ENCODE results near the gene TMEM204. TPM values are rescaled to one million over a fixed set of nuclear protein-coding genes. Genes with fewer than 3 reads are reported as not detected.

The TMEM204 gene
- polyA plus RNA-seq, 1 of the 3 experiments (the other 2 are of a cell fraction) = 2.3 TPM

DNA sequence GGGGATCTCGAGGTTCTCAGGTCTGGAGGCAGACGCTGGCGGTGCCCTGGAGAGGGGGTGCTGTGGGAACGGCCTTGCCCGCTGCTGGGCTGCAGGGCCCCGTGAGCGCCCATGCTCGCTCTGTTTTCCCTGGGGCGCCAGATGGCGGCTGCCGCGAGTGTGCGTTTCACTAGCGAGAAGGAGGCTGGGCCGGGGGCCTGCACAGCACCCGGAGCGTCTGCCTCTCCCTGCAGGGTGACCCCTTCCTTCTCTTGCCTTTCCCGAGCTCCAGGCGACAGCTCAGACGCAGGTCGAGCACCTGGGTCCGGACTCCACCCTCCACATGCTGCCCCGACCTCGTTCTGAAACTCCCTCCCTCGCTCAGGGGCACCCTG lies 37.6 kb upstream of the TMEM204 start:
- Histone ChIP-seq H3K4me3 (ENCODE audit: low read depth in 2 of 2, low read length in 1 of 2) (no peak overlapping the region), H3K9ac (no peak overlapping the region), H3K36me3 (replicated peaks in 1 of 2; ENCODE audit: control insufficient read depth in 1 of 2, insufficient read depth in 2 of 2, low read length in 1 of 2) (peaks cover 0 to 43% of the 10 kb centered on the region in 2 experiments), H3F3A (replicated peaks; ENCODE audit: insufficient read depth) (no peaks in the 10 kb centered on the region), H4K20me1 (ENCODE audit: insufficient read depth) (no peaks in the 10 kb centered on the region), H3K9me3 (no peaks in the 10 kb centered on the region), H3K4me2 (no peak overlapping the region), H3K27me3 (ENCODE audit: insufficient read depth) (no peaks in the 10 kb centered on the region), H3K4me1 (ENCODE audit: control insufficient read depth in 1 of 2, insufficient read depth in 2 of 2, low read depth in 1 of 2, low read length in 1 of 2) (peaks cover 0 to 17% of the 10 kb centered on the region in 2 experiments; a peak in 1 of 4 replicates), H3K9me2 (no peaks in the 10 kb centered on the region), H2AFZ (ENCODE audit: low read depth) (no peak overlapping the region), H3K79me2 (ENCODE audit: insufficient read depth) (peaks cover 17% of the 10 kb centered on the region; the same call in 1 of the 2 replicates), H3K27ac (ENCODE audit: low read depth in 2 of 2, low read length in 1 of 2) (no peak overlapping the region)
- ChIA-PET CTCF (no interaction called here), POLR2A (no interaction called here)
- TF ChIP-seq, protein P1, sequence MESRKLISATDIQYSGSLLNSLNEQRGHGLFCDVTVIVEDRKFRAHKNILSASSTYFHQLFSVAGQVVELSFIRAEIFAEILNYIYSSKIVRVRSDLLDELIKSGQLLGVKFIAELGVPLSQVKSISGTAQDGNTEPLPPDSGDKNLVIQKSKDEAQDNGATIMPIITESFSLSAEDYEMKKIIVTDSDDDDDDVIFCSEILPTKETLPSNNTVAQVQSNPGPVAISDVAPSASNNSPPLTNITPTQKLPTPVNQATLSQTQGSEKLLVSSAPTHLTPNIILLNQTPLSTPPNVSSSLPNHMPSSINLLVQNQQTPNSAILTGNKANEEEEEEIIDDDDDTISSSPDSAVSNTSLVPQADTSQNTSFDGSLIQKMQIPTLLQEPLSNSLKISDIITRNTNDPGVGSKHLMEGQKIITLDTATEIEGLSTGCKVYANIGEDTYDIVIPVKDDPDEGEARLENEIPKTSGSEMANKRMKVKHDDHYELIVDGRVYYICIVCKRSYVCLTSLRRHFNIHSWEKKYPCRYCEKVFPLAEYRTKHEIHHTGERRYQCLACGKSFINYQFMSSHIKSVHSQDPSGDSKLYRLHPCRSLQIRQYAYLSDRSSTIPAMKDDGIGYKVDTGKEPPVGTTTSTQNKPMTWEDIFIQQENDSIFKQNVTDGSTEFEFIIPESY (IDR thresholded peaks at IDR 0.05; ENCODE audit: borderline replicate concordance, low read depth) = no peak
- TF ChIP-seq POLR2AphosphoS5 (IDR thresholded peaks at IDR 0.05; ENCODE audit: low read depth, low read length) (no peak), YY1 (IDR thresholded peaks at IDR 0.05; ENCODE audit: low read depth) (no peak), RFX5 (IDR thresholded peaks at IDR 0.05; ENCODE audit: low read length) (no peak), CHD2 (IDR thresholded peaks at IDR 0.05; ENCODE audit: low read length, partially characterized antibody) (no peak), FOSL2 (IDR thresholded peaks at IDR 0.05; ENCODE audit: borderline replicate concordance, low read depth) (no peak), MXI1 (IDR thresholded peaks at IDR 0.05; ENCODE audit: low read depth, low read length) (no peak)
- WGBS (ENCODE audit: low lambda C conversion rate) = 98% methylated on average over 10 of the region's 25 CpGs
- DNase-seq = no peak

DNA sequence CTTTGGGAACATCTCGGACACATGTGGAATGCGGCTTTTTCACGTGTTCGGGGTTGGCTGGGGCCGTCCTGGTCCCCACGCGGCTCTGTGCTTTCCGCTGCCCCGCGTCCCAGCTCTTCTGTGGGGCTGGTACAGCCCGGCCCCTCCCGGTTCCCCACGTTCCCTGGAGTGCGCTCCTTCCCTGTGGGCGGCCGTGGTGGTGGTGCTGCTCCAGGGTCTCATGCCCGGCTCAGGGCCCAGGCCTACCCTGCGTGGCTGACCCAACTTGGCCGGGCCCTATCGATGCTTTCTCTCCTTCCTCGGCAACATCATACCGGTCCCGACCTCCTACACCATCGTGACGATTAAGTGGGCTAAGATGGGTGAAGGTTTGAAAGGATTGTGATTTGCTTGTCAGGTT lies 37.0 kb upstream of the TMEM204 start:
- DNase-seq = no peak
- H3K27me3 ChIP-seq (ENCODE audit: insufficient read depth) = no peaks in the 10 kb centered on the region
- no peak overlapping the region for H3K27ac ChIP-seq (ENCODE audit: low read depth in 2 of 2, low read length in 1 of 2)
- H3F3A ChIP-seq (replicated peaks; ENCODE audit: insufficient read depth) = no peaks in the 10 kb centered on the region
- CTCF ChIA-PET = no interaction called here
- peaks cover 0 to 49% of the 10 kb centered on the region in 2 experiments for H3K36me3 ChIP-seq (replicated peaks in 1 of 2; ENCODE audit: control insufficient read depth in 1 of 2, insufficient read depth in 2 of 2, low read length in 1 of 2)
- no peaks in the 10 kb centered on the region for H3K9me3 ChIP-seq
- TF ChIP-seq SIN3A (IDR thresholded peaks at IDR 0.05; ENCODE audit: borderline replicate concordance, low read depth, low read length) (no peak), SMC3 (IDR thresholded peaks at IDR 0.05; ENCODE audit: low read depth, low read length) (no peak), JUND (IDR thresholded peaks at IDR 0.05) (no peak)
- H3K4me2 ChIP-seq = no peak overlapping the region
- H2AFZ ChIP-seq (ENCODE audit: low read depth) = no peak overlapping the region
- POLR2A ChIA-PET = no interaction called here
- peaks cover 17% of the 10 kb centered on the region; the same call in 1 of the 2 replicates for H3K79me2 ChIP-seq (ENCODE audit: insufficient read depth)
- H3K4me3 ChIP-seq (ENCODE audit: low read depth in 2 of 2, low read length in 1 of 2) = no peak overlapping the region
- no peaks in the 10 kb centered on the region for H4K20me1 ChIP-seq (ENCODE audit: insufficient read depth)
- peaks cover 0 to 17% of the 10 kb centered on the region in 2 experiments; a peak in 1 of 4 replicates for H3K4me1 ChIP-seq (ENCODE audit: control insufficient read depth in 1 of 2, insufficient read depth in 2 of 2, low read depth in 1 of 2, low read length in 1 of 2)
- no peak overlapping the region for H3K9ac ChIP-seq
- H3K9me2 ChIP-seq = no peaks in the 10 kb centered on the region
- WGBS (ENCODE audit: low lambda C conversion rate) = 96% methylated on average over 19 of the region's 25 CpGs

DNA sequence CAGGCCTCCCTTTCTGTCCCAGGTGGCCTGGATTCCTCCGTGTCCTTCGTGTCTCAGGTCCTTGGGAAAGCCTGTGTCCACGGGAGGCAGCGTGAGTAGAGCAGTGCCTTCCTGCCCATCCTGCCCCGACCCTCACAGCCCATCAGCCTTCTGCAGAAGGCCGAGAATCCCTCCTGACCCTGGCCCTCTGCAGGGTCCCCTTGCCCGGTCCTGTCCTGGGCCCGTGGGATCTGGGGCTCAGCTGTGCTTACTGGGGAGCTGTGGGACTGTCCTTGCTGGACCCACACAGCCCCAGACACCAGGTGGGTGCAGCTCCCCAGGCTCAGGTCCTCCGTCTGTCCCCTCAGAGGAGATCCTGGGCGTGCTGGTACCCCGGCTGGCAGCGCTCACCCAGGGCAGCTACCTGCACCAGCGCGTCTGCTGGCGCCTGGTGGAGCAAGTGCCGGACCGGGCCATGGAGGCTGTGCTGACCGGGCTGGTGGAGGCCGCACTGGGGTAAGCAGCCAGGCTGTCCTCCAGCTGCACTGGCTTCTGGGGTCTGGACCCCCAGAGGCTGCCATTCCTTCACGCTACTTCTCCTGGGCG lies 36.4 kb upstream of the TMEM204 start:
- no peak overlapping the region for H3K27ac ChIP-seq (ENCODE audit: low read depth in 2 of 2, low read length in 1 of 2)
- H2AFZ ChIP-seq (ENCODE audit: low read depth) = no peak overlapping the region
- no peaks in the 10 kb centered on the region for H3K27me3 ChIP-seq (ENCODE audit: insufficient read depth)
- H3K9me3 ChIP-seq = no peaks in the 10 kb centered on the region
- H3K36me3 ChIP-seq (replicated peaks in 1 of 2; ENCODE audit: control insufficient read depth in 1 of 2, insufficient read depth in 2 of 2, low read length in 1 of 2) = peaks cover 0 to 55% of the 10 kb centered on the region in 2 experiments
- no peak overlapping the region for H3K4me3 ChIP-seq (ENCODE audit: low read depth in 2 of 2, low read length in 1 of 2)
- H4K20me1 ChIP-seq (ENCODE audit: insufficient read depth) = no peaks in the 10 kb centered on the region
- no peaks in the 10 kb centered on the region for H3F3A ChIP-seq (replicated peaks; ENCODE audit: insufficient read depth)
- H3K4me2 ChIP-seq = no peak overlapping the region
- H3K9ac ChIP-seq = no peak overlapping the region
- H3K4me1 ChIP-seq (ENCODE audit: control insufficient read depth in 1 of 2, insufficient read depth in 2 of 2, low read depth in 1 of 2, low read length in 1 of 2) = peaks cover 0 to 17% of the 10 kb centered on the region in 2 experiments; a peak in 1 of 4 replicates
- ChIA-PET CTCF (no interaction called here), POLR2A (no interaction called here)
- 97% methylated on average over 6 of the region's 21 CpGs for WGBS (ENCODE audit: low lambda C conversion rate)
- H3K79me2 ChIP-seq (ENCODE audit: insufficient read depth) = peaks cover 17% of the 10 kb centered on the region; the same call in 1 of the 2 replicates
- no peak for DNase-seq
- H3K9me2 ChIP-seq = no peaks in the 10 kb centered on the region
- TF ChIP-seq EP300 (IDR thresholded peaks at IDR 0.05; ENCODE audit: borderline replicate concordance in 1 of 2, low read depth in 1 of 2, low read length in 1 of 2) (no peak), RAD21 (IDR thresholded peaks at IDR 0.05; ENCODE audit: low read length) (no peak), NFIC (IDR thresholded peaks at IDR 0.05; ENCODE audit: borderline replicate concordance) (no peak), FOXM1 (IDR thresholded peaks at IDR 0.05; ENCODE audit: low read depth) (no peak), GABPA (IDR thresholded peaks at IDR 0.05; ENCODE audit: low read depth) (no peak), TEAD4 (IDR thresholded peaks at IDR 0.05; ENCODE audit: borderline replicate concordance, insufficient read depth) (no peak), RXRA (IDR thresholded peaks at IDR 0.05; ENCODE audit: borderline replicate concordance, low read depth) (no peak), NRF1 (IDR thresholded peaks at IDR 0.05; ENCODE audit: low read depth, low read length) (no peak), GATA2 (CRISPR knock-in tag; IDR thresholded peaks at IDR 0.05) (no peak), SMC3 (IDR thresholded peaks at IDR 0.05; ENCODE audit: low read depth, low read length) (no peak)
- TF ChIP-seq, protein P2, sequence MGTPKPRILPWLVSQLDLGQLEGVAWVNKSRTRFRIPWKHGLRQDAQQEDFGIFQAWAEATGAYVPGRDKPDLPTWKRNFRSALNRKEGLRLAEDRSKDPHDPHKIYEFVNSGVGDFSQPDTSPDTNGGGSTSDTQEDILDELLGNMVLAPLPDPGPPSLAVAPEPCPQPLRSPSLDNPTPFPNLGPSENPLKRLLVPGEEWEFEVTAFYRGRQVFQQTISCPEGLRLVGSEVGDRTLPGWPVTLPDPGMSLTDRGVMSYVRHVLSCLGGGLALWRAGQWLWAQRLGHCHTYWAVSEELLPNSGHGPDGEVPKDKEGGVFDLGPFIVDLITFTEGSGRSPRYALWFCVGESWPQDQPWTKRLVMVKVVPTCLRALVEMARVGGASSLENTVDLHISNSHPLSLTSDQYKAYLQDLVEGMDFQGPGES (IDR thresholded peaks at IDR 0.05; ENCODE audit: low read depth, low read length) = no peak
